SKM-1 treated with dmso at 0.1 percent for 144 hours (cell line): Measurements from ENCODE around the gene KPNB1.

Experiments
- DNase-seq: peaks from one replicate; lab custom pipeline; 2025; ENCODE audit not compliant: unreplicated experiment; lab: John Stamatoyannopoulos, UW

KPNB1 gene

GRCh38 chr17:47711366-47712099 lies 61.8 kb downstream of the KPNB1 start:
- no peak for DNase-seq

GRCh38 chr17:47712330-47713023 lies 62.8 kb downstream of the KPNB1 start:
- no peak for DNase-seq

DNA sequence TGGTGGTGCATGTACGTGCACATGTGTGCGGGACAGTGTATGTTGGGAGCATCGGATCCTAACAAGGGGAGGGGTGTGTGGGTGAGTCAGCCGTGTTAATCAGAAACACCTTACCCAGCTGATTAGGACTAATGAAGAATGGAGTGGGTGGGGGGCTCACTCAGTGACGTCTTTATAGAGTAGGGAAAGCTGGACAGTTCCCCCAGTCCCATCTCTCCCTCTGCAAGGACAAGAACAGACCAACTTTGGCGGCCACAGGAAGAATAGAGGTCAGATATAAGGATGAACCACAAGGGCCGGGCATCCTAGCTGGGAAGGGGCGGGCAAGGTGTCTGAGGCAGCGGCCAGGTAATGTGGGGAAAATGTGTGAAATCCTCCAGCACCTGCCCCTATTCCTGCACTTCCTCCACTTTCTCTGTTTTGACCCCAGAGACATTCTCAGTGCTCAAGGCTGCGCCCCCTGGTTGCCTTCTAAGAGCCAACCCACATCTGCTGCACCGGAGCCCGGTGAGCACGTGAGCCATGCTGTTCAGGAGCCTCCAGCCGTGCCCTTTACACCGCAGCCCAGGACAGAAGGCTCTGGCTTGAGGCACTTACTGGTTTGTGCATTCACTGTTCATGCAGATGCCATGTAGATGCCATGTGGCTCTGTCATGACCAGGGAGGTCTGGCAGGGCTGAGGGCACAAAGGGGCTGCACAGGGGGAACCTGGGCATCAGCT lies 64.4 kb downstream of the KPNB1 start:
- no peak for DNase-seq

- no peak for DNase-seq
Observed at GRCh38 chr17:47714773-47715396, 65.2 kb downstream of the KPNB1 start.

- DNase-seq = no peak
Observed at GRCh38 chr17:47715669-47716325, 66.1 kb downstream of the KPNB1 start.

DNA sequence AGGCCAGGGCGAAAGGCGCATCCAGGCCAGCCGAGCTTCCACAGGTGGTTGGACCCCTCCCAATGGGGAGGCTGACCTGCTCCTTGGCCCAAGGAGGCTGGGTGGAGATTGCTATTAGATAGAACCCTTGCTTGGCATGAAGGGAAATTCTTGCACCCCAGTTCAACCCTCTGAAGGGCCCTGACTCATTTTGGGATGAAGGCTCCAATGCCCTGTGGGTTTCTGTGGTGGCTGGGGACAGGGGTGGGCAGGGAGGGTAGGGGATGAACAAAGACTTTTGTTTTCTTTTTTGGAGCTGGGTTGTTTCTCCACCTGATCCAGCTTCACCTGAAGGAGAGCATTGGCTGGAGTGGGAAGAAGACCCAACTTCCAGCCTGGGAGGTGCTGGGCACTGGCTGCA lies 66.7 kb downstream of the KPNB1 start:
- DNase-seq = no peak

DNA sequence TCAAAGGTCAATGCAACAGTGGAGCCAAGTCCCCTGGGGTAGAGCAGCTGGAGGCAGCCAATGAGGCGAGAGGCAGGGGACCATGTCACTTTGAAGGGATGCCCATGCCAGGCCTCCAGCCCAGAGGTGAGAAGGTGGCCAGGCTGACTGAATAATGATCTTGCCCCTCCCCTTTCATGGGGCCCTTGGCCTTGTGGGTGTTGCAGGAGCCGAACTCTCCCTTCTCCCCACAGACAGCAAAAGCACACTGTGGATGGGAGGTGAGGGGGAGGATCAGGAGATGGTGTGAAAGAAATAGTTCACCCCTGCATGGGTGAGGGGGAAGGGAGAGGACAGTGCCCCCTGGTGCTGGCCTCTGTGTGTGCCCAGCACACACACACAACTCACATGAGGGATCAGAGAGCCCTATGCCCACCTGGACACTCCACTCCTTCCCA lies 67.6 kb downstream of the KPNB1 start:
- no peak for DNase-seq

DNA sequence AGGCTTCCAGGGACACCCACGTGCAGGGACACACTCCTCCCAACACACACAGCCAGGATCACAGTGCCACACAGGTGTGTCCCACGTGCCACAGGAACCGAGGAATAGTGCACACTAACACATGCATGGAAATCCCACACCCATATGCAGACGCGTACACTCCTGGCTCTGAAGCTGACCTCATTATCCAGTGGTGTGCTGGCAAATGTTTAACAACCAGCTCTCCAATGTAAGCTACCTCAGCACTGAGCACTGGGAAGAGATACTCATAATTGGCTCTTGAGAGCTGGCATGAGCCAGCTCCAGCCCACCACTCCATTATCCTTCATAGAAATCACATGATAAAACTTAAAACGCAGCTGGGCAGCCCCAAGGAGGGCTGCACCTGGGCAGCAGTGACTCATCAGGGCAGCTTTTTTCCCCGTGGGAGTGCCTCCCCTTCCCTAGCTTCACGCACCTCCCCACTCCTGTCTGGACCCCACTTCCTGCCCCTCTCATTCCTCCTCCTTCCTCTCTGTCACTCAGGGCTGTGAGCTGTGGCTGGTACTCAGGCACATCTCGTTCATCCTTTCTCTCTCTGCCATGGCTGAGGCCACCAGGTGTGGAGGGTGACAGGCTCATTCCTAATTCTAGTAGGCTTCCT lies 68.4 kb downstream of the KPNB1 start:
- DNase-seq = no peak

DNA sequence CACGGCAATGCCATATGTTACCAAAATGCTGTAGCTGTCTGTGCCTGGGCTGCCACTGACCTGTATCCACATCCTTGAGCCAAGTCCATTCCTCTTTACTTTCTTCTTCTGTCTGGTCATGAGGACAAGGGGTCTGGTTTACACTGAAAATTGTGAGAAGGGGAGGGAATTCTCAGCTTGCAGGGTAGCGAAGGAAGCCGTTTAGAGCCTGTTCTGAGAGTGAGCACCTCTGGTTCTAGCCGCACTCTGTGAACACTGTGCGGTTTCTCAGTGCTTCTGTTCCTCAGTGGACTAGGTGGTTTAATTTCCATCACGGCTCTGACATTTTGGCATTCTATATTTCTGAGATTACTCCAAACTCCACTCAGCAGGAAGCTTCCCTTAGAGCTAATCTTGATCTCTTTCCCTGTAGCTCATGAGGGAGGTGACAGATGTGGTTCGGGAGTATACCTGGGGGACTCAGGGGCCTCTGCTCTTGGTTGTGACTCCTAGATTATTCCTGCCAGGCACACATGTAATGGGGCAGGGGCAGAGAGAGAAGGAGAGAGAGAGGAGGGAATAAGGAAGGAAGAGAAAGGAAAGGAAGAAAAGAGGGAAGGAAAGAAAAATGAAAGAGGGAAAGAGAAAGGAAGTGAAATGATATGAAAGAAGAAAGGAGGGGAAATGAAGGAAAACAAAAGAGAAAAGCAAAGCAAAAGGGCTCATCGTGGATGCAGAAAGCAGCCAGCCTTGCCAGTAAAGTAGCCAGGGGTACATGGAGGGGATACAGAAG lies 69.1 kb downstream of the KPNB1 start:
- no peak for DNase-seq

DNA sequence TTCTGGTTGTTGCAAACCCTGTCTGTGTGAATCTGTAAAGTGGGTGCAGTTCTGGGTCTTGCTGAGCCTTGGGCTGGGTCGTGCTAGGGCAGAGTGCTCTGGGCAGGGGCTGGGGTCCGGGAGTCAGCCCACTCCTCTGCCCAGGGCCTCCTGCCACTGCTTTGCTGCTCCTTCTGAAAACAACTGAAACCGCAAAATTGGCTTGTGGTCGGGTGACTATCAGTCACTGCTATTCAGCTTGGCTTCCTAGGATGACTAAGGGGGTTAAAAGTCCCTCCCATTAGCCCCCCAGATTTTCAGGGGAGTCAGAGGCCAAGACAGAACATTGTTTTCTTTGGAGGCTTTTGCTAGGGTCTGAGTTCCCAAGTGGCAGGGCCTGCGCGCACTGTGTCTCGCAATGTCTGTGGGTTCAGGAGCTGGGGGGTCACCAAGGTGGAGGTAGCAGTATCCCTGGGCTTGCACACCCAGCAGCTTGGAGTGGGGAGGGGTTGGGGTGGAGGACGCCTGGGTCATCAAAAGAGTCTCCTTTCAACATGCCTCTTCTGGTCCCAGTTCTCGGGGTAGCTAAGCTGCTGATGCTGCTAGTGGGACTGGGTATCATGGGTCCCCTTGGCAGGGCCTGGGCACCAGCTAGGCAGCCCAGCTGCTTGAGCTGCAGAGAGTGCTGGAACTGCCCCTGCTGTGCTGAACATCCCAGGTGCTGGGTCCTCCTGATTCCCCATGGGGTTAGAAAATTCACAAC lies 69.9 kb downstream of the KPNB1 start:
- no peak for DNase-seq

DNA sequence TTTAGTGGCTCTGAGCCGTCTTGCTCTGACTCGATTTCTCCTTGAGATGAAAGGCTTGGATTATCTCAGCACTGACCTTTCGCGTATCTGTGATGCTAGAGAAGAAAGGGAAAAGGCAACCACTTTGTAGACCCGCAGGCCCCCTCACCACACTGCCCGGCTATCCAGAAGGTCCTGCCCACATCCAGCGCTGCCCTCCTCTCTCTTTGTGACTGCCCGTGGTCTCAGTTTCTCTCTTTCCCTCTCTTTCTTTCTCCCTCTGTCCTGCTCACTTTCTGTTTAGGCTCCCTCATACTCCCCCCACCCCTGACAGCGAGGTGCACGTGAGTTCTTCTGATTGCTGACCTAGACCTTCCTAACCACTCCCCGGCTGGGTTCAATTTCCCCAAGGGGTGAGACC lies 70.5 kb downstream of the KPNB1 start:
- DNase-seq = no peak

- no peak for DNase-seq
Observed at GRCh38 chr17:47720754-47721533, 71.2 kb downstream of the KPNB1 start.

DNA sequence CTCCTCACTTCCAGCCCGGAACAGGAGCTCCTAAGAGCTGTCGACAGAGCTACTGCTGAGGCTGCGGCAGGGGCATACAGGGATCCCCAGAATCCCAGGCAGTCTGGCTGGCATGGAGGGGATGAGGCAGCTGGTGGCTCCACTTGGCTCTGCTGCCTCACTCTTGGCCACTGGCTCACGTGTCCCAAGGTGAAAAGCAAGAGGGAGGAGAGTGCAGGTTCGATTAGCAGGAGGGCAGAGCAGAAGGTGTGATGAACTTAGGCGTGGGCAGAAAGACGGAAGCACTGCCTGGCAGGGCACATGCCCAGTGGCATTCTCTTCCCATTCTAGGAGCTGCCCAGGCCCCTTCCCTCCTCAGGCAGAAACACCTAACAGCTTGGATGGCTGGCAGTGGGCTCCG lies 72.0 kb downstream of the KPNB1 start:
- no peak for DNase-seq

DNA sequence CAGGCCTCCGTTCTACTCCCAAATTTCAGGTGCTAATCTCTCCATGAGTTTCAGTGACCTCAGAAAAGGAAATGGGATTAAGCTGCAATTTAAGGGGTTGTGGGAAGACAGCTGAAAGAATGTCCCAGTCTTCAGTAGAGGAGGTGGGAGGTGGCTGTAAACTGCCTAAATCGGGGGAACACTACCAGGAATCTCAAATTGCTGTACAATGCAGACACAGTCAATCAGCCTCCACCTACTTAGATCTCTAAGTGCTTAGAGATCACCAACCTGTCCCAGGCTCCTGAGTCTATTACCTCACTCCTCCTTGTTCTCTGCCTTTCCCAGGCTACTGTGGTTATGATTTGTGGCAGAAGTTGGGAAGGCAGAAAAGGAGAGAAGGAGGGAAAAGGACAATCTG lies 75.0 kb downstream of the KPNB1 start:
- no peak for DNase-seq

- no peak for DNase-seq
Observed at GRCh38 chr17:47725446-47726111, 75.9 kb downstream of the KPNB1 start.

- no peak for DNase-seq
Observed at GRCh38 chr17:47726796-47727703, 77.3 kb downstream of the KPNB1 start.

- no peak for DNase-seq
Observed at GRCh38 chr17:47727704-47728036, 78.0 kb downstream of the KPNB1 start.
